ENCODE results near the gene DPCD. TPM values are rescaled to one million over a fixed set of nuclear protein-coding genes. Genes with fewer than 3 reads are reported as not detected.
A peak's percentile ranks its signal among the peaks of the same experiment; 100 is the strongest.

Gene DPCD
- total RNA-seq, 6 experiments from 2014 or later, result 30.6 to 36.1 (median 32.5) TPM

- TF ChIP-seq, protein P1, sequence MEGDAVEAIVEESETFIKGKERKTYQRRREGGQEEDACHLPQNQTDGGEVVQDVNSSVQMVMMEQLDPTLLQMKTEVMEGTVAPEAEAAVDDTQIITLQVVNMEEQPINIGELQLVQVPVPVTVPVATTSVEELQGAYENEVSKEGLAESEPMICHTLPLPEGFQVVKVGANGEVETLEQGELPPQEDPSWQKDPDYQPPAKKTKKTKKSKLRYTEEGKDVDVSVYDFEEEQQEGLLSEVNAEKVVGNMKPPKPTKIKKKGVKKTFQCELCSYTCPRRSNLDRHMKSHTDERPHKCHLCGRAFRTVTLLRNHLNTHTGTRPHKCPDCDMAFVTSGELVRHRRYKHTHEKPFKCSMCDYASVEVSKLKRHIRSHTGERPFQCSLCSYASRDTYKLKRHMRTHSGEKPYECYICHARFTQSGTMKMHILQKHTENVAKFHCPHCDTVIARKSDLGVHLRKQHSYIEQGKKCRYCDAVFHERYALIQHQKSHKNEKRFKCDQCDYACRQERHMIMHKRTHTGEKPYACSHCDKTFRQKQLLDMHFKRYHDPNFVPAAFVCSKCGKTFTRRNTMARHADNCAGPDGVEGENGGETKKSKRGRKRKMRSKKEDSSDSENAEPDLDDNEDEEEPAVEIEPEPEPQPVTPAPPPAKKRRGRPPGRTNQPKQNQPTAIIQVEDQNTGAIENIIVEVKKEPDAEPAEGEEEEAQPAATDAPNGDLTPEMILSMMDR (IDR thresholded peaks at IDR 0.05), result no peak
- no peaks in the 10 kb centered on the region for H3K4me1 Mint-ChIP-seq (ENCODE audit: low read depth)
- H3K4me3 Mint-ChIP-seq, result no peak overlapping the region
- no peak for DNase-seq
- H3K36me3 Mint-ChIP-seq (ENCODE audit: low read depth), result peaks cover 3% of the 10 kb centered on the region; the same call in 1 of the 2 replicates
- H3K27me3 Mint-ChIP-seq (ENCODE audit: insufficient read depth), result peaks cover 3% of the 10 kb centered on the region
- H3K27ac Mint-ChIP-seq, result no peak overlapping the region
- no peaks in the 10 kb centered on the region for H3K9me3 Mint-ChIP-seq
Measured at GRCh38 chr10:101601541-101601940, 13.4 kb downstream of the DPCD start.

DNA sequence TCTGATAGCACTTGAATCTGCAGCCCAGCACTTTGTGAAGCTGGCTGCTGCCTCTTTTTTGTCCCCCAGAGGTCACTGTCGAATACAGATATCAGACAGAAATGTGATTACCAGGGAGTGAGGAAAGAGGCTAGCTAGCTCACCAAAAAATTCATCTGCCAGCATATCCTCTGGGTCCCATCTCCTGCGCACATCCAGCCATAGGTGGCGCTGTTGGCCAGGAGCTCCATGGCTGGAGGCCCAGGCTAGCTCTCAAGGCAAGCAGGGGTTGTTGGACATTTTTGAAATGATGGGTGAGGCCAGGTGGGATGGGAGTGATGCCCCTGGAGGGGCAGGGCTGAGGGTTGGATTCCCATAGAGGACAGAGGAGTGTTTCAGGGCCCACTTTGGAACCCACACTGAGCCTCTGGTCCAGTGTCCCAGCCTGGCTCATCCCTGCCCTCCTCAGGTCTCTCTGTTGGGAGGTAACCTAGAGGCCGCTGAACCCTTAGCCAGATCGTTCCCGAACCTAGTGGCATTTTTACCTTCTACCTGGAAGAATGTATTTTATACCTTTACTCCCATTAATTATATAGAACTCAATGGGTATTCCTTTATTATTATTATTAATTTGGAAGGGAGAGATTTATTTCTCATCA, 14.8 kb downstream of the DPCD start:
- Mint-ChIP-seq H3K4me1 (ENCODE audit: low read depth) (no peaks in the 10 kb centered on the region), H3K4me3 (no peak overlapping the region), H3K36me3 (ENCODE audit: low read depth) (peaks cover 8% of the 10 kb centered on the region; the same call in 1 of the 2 replicates), H3K27me3 (ENCODE audit: insufficient read depth) (peaks cover 3% of the 10 kb centered on the region), H3K9me3 (no peaks in the 10 kb centered on the region), H3K27ac (no peak overlapping the region)
- DNase-seq, result peak; percentile 82
- TF ChIP-seq, protein P1 (IDR thresholded peaks at IDR 0.05), result peak; percentile 99

GRCh38 chr10:101607124-101607523, 19.0 kb downstream of the DPCD start:
- no peak overlapping the region for H3K4me3 Mint-ChIP-seq
- no peak overlapping the region for H3K27ac Mint-ChIP-seq
- H3K9me3 Mint-ChIP-seq, result no peaks in the 10 kb centered on the region
- peaks cover 13% of the 10 kb centered on the region; the same call in 1 of the 2 replicates for H3K36me3 Mint-ChIP-seq (ENCODE audit: low read depth)
- peaks cover 22% of the 10 kb centered on the region for H3K4me1 Mint-ChIP-seq (ENCODE audit: low read depth)
- DNase-seq, result no peak
- H3K27me3 Mint-ChIP-seq (ENCODE audit: insufficient read depth), result peaks cover 5% of the 10 kb centered on the region
- TF ChIP-seq, protein P1 (IDR thresholded peaks at IDR 0.05), result no peak

- Mint-ChIP-seq H3K27me3 (ENCODE audit: insufficient read depth) (peaks cover 5% of the 10 kb centered on the region), H3K9me3 (no peaks in the 10 kb centered on the region), H3K36me3 (ENCODE audit: low read depth) (peaks cover 13% of the 10 kb centered on the region; the same call in 1 of the 2 replicates), H3K27ac (peak overlapping the region; percentile 36; the same call in 1 of the 2 replicates), H3K4me1 (ENCODE audit: low read depth) (peaks cover 22% of the 10 kb centered on the region), H3K4me3 (no peak overlapping the region; the same call in 1 of the 2 replicates)
- TF ChIP-seq, protein P1 (IDR thresholded peaks at IDR 0.05), result no peak
- no peak for DNase-seq
Measured at GRCh38 chr10:101609481-101609880, 21.4 kb downstream of the DPCD start.

DNA sequence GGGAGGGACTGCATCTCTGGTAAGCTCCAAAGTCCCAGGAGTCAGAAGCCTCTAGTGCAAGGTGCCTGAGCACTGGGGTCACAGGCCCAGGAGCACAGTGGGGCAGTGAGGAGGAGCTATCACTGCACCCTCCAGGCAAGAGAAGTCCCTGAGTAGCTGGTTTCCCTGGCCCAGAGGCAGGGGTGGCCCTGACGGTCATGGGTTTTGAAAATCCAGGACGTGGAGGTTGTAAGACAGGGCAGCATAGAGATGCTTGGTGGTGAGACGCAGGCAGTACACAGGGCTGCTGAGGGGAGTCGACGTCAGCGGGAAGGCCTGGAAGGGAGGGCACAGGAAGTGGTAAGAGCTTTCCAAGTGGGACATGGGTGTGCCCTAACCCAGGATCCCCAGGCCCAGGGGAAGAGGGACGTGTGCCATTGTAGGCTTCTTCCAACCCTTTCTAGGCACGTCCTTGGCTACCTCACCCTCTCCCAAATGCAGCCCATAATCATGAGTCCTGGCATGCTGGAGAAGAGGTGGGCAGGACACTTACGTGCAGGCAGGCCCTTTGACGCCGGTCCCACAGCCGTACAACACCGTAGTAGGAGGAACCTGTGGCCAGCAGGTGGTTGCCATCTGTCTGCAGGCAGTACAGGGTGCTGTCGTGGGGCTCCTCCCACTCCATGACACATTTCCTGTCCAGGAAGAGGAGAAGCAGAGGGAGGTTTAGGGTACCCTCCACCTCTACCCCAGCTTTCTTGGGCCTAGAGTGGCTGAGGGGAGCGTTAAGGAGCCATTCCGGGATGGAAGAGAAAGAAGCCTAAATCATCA, 23.2 kb downstream of the DPCD start:
- no peak for DNase-seq
- Mint-ChIP-seq H3K9me3 (no peaks in the 10 kb centered on the region), H3K4me3 (no peak overlapping the region), H3K4me1 (ENCODE audit: low read depth) (peaks cover 22% of the 10 kb centered on the region), H3K27ac (peak overlapping the region; percentile 48), H3K36me3 (ENCODE audit: low read depth) (peaks cover 13% of the 10 kb centered on the region; the same call in 1 of the 2 replicates), H3K27me3 (ENCODE audit: insufficient read depth) (peaks cover 4% of the 10 kb centered on the region)
- TF ChIP-seq, protein P1 (IDR thresholded peaks at IDR 0.05), result no peak

Measured in HFFc6 (cell line).